AG10803 (cell line): ENCODE results near the gene SSTR3.

ENCODE experiments used
- DNase-seq: peaks from one replicate; pipeline ENCODE4 v3.0.0; 2010; ENCODE audit warnings: low read depth
- H3K4me3 ChIP-seq: 2 replicates; pipeline ENCODE4 v1.5.1; 2011; ENCODE audit warnings: mild to moderate bottlenecking, low read length, control low read depth
- CTCF ChIP-seq: conservative IDR thresholded peaks from 2 replicates; pipeline ENCODE4 v1.5.1; 2011; ENCODE audit warnings: mild to moderate bottlenecking, low read length, control low read depth, inconsistent platforms

Gene SSTR3

GRCh38 chr22:37157516-37158285 lies 54.6 kb downstream of the SSTR3 start:
- no peak overlapping the region for H3K4me3 ChIP-seq
- DNase-seq = peak; percentile 25
- no peak for TF ChIP-seq CTCF

- DNase-seq = no peak
- no peak for TF ChIP-seq CTCF
- H3K4me3 ChIP-seq = no peak overlapping the region
Observed at GRCh38 chr22:37156686-37157435, 55.4 kb downstream of the SSTR3 start.

GRCh38 chr22:37155971-37156370 lies 56.3 kb downstream of the SSTR3 start:
- H3K4me3 ChIP-seq = no peak overlapping the region
- TF ChIP-seq CTCF = no peak
- DNase-seq = no peak

- TF ChIP-seq CTCF = no peak
- no peak overlapping the region for H3K4me3 ChIP-seq
- peak; percentile 4 for DNase-seq
Observed at GRCh38 chr22:37154925-37155712, 57.2 kb downstream of the SSTR3 start.
